Measurements from ENCODE around the gene LARP4. TPM values are rescaled to one million over a fixed set of nuclear protein-coding genes. Genes with fewer than 3 reads are reported as not detected.
A peak's percentile ranks its signal among the peaks of the same experiment; 100 is the strongest.

Gene LARP4
- 73.6 and 78.8 TPM in 2 replicates for total RNA-seq (2022)
- percentile 86 among the genes with signal in this experiment for Bru-seq, nascent RNA
- percentile 95 among the genes with signal in this experiment for BruChase-seq, experiment 1, labeled RNA remaining after a 6-hour chase
- percentile 92 among the genes with signal in this experiment for BruChase-seq, experiment 2, labeled RNA remaining after a 2-hour chase
- long read RNA-seq, full-length matches to known transcripts, result 28 of 77 reads
- long read RNA-seq, partial matches to known transcripts, result 10 of 77 reads
- long read RNA-seq, other reads (novel, unspliced or antisense), result 39 of 77 reads

DNA sequence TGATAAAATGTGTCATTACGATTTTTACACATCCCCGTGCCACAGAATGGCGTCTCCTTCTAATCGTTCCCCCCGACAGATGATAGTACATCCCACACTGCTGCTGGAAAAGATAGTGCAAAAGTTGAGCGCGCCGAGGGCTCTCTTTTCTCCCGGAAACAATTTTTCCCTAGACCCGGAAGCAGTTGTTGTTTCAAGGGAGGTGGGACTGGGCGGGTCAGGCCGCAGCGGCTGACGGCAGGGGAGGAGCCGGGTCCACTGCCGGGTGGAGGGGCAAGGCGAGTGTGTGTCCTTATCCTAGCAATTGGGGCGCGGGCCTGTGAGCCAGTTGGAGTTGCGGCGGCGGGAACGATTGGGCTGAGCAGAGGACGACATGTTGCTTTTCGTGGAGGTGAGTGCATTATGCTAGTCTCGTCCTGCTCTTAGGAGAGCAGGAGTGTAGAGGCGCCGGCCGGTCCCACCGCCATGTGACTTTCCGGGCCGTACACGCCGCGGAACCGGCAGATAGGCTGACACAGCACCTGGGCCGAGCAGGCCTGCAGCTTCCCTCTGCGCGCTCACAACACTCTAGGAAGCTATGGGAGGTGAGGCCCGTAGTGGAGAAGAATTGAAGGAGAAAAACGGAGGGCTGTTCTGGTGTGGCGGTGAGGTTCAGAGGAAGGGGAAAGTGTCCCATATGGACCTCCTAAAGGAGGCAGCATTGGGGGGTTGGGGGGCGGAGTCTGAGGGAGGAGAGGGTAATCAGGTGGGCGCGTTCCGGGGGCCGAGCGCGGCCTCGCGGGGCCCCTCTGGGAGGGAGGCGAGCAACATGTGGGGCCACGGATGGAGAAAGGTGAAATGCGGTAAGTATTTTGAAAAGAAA lies at the start of gene LARP4:
TSS of gene LARP4 (plus strand) at position 248 of the 862 bp plus-strand sequence. CDS start at position 374, 126 bp downstream.
- Mint-ChIP-seq H3K9me3 (ENCODE audit: unreplicated experiment) (no peaks in the 10 kb centered on the region), H3K4me1 (ENCODE audit: insufficient read depth, unreplicated experiment) (peaks cover 7% of the 10 kb centered on the region), H3K27ac (ENCODE audit: low read depth, unreplicated experiment) (peak within 1 kb of the TSS; percentile 89), H3K36me3 (ENCODE audit: insufficient read depth, unreplicated experiment) (peaks cover 7% of the 10 kb centered on the region), H3K27me3 (ENCODE audit: insufficient read depth, unreplicated experiment) (no peaks in the 10 kb centered on the region), H3K4me3 (ENCODE audit: unreplicated experiment) (peak within 1 kb of the TSS; percentile 97)
- no peak for TF ChIP-seq CTCF (IDR thresholded peaks at IDR 0.05; ENCODE audit: unreplicated experiment)
- ChIA-PET POLR2A (interaction anchor here (0.5 to 6.6 kb wide), 27 partner anchors 9 to 558 kb away, joined by 3 to 80 read pairs (median 5); partner anchors contain the start of genes BCDIN3D, CERS5, COX14 and LIMA1), CTCF (interaction anchor here (0.7 to 0.8 kb wide), 2 partner anchors 268 to 881 kb away, joined by 3 to 5 read pairs; no protein-coding TSS in a partner anchor)
- intact Hi-C loops (cut with micrococcal nuclease), result loop anchor here (1.0 to 5.0 kb wide), 2 partner anchors 74 to 179 kb away; no protein-coding TSS in a partner anchor
- peak; percentile 96 for DNase-seq (ENCODE audit: unreplicated experiment)
- no TSS peak for BruUV-seq (replicated peaks)

- CTCF ChIA-PET, result interaction anchor here (1.1 kb wide), 1 partner anchor 37 kb away, joined by 5 read pairs; no protein-coding TSS in a partner anchor
- no TSS peak for BruUV-seq (replicated peaks)
- DNase-seq (ENCODE audit: unreplicated experiment), result peak; percentile 13
- no peak overlapping the region for H3K27ac Mint-ChIP-seq (ENCODE audit: low read depth, unreplicated experiment)
- no peaks in the 10 kb centered on the region for H3K36me3 Mint-ChIP-seq (ENCODE audit: insufficient read depth, unreplicated experiment)
- H3K4me3 Mint-ChIP-seq (ENCODE audit: unreplicated experiment), result no peak overlapping the region
- no peaks in the 10 kb centered on the region for H3K27me3 Mint-ChIP-seq (ENCODE audit: insufficient read depth, unreplicated experiment)
- H3K9me3 Mint-ChIP-seq (ENCODE audit: unreplicated experiment), result no peaks in the 10 kb centered on the region
- H3K4me1 Mint-ChIP-seq (ENCODE audit: insufficient read depth, unreplicated experiment), result peaks cover 6% of the 10 kb centered on the region
- TF ChIP-seq CTCF (IDR thresholded peaks at IDR 0.05; ENCODE audit: unreplicated experiment), result no peak
- POLR2A ChIA-PET, result no interaction called here
- intact Hi-C loops (cut with micrococcal nuclease), result no loop called here
Observed at GRCh38 chr12:50351120-50352043, 49.3 kb upstream of the LARP4 start.

DNA sequence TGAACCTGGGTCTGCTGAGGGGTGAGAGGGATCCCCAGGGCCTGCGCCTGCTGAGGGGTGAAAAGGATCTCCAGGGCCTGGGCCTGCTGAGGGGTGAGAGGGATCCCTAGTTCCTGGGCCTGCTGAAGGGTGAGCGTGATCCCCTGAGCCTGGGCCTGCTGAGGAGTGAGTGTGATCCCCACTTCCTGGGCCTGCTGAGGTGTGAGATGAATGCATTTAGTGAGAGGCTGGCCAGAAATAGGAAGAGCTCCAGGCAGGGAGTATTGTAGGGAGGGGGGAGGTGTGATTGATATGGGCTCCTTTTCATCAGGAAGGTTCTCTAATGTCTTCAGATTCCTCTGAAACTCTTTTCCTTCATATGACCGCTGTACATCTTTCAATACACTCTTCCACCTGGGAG lies 47.3 kb upstream of the LARP4 start:
- DNase-seq (ENCODE audit: unreplicated experiment), result no peak
- POLR2A ChIA-PET, result interaction anchor here (0.7 kb wide), 1 partner anchor 37 kb away, joined by 3 read pairs; no protein-coding TSS in a partner anchor
- Mint-ChIP-seq H3K4me3 (ENCODE audit: unreplicated experiment) (no peak overlapping the region), H3K27ac (ENCODE audit: low read depth, unreplicated experiment) (no peak overlapping the region), H3K4me1 (ENCODE audit: insufficient read depth, unreplicated experiment) (peaks cover 6% of the 10 kb centered on the region), H3K36me3 (ENCODE audit: insufficient read depth, unreplicated experiment) (no peaks in the 10 kb centered on the region), H3K9me3 (ENCODE audit: unreplicated experiment) (no peaks in the 10 kb centered on the region), H3K27me3 (ENCODE audit: insufficient read depth, unreplicated experiment) (no peaks in the 10 kb centered on the region)
- CTCF ChIA-PET, result no interaction called here
- intact Hi-C loops (cut with micrococcal nuclease), result no loop called here
- no peak for TF ChIP-seq CTCF (IDR thresholded peaks at IDR 0.05; ENCODE audit: unreplicated experiment)
- no TSS peak for BruUV-seq (replicated peaks)

All from MCF 10A (cell line).